HG02610 (cell line): Measurements from ENCODE around the gene FMO1.
"Not testable (repeated sequence)": the region's sequence is repeated elsewhere in the genome, so short reads cannot be mapped to it uniquely, and the experiment has no call there.

Experiments
- ATAC-seq: cut with Tn5 transposase; IDR thresholded peaks from one replicate; pipeline ENCODE4 v1.9.1; 2021; ENCODE audit warnings: mild to moderate bottlenecking, moderate library complexity; ENCODE audit not compliant: unreplicated experiment

The FMO1 gene

GRCh38 chr1:171279234-171279633, 30.9 kb downstream of the FMO1 start:
- ATAC-seq: no peak

GRCh38 chr1:171279678-171280077, 31.4 kb downstream of the FMO1 start:
- ATAC-seq: no peak

GRCh38 chr1:171280599-171280998, 32.3 kb downstream of the FMO1 start:
- no peak for ATAC-seq

GRCh38 chr1:171286032-171286705, 37.9 kb downstream of the FMO1 start:
- ATAC-seq: peak; percentile 84

- ATAC-seq: no peak
Observed at GRCh38 chr1:171290621-171291020, 42.3 kb downstream of the FMO1 start.

GRCh38 chr1:171292799-171293198, 44.5 kb downstream of the FMO1 start:
- ATAC-seq: no peak

GRCh38 chr1:171295383-171295782, 47.1 kb downstream of the FMO1 start:
- ATAC-seq: not testable (repeated sequence)

- ATAC-seq: no peak
Observed at GRCh38 chr1:171295821-171296220, 47.5 kb downstream of the FMO1 start.

- no peak for ATAC-seq
Observed at GRCh38 chr1:171296897-171297296, 48.6 kb downstream of the FMO1 start.

GRCh38 chr1:171298696-171299095, 50.4 kb downstream of the FMO1 start:
- no peak for ATAC-seq

GRCh38 chr1:171299342-171299741, 51.0 kb downstream of the FMO1 start:
- ATAC-seq: no peak

- ATAC-seq: no peak
Observed at GRCh38 chr1:171300401-171300800, 52.1 kb downstream of the FMO1 start.

- no peak for ATAC-seq
Observed at GRCh38 chr1:171310661-171311087, 62.4 kb downstream of the FMO1 start.

GRCh38 chr1:171311771-171312558, 63.7 kb downstream of the FMO1 start:
- no peak for ATAC-seq

GRCh38 chr1:171313319-171313834, 65.1 kb downstream of the FMO1 start:
- peak; percentile 68 for ATAC-seq

GRCh38 chr1:171313835-171314320, 65.6 kb downstream of the FMO1 start, which contains the start of gene FMO4:
Gene FMO4, plus strand, starts transcription at chr1:171314183. Its CDS starts 5,643 bp downstream, at chr1:171319826.
- peak; percentile 100 for ATAC-seq

- no peak for ATAC-seq
Observed at GRCh38 chr1:171329251-171329650, 81.0 kb downstream of the FMO1 start.

- ATAC-seq: no peak
Observed at GRCh38 chr1:171334024-171334640, 85.8 kb downstream of the FMO1 start.
